HG03139 (cell line): ENCODE measurements around the gene GALNT10.
A peak's percentile ranks its signal among the peaks of the same experiment; 100 is the strongest.

Source experiments
- ATAC-seq: cut with Tn5 transposase; IDR thresholded peaks from one replicate; pipeline ENCODE4 v1.9.1; 2021; ENCODE audit not compliant: unreplicated experiment

The GALNT10 gene

GRCh38 chr5:154372661-154373060, 182.1 kb downstream of the GALNT10 start:
- no peak for ATAC-seq

DNA sequence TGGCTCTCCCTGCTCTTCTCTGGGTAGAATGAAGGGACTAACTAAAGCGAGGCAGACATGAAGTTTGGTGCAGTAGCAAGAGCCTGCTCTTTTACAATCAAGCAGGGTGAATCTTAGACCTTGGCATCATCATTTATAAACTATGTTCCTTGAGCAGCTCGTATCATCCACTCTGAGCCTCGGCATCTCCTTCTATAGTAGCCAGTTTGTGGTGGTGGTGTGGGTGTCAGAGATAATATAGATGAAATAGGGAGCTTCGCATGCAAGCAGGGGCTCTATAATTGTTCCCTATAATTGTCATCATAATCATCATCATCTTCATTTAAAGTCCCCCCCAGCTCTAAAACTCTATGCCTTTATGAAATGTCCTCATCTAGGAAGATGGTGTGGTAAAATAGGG, 182.8 kb downstream of the GALNT10 start:
- no peak for ATAC-seq

- no peak for ATAC-seq
Measured at GRCh38 chr5:154373729-154374179, 183.2 kb downstream of the GALNT10 start.

GRCh38 chr5:154374264-154374663, 183.7 kb downstream of the GALNT10 start:
- ATAC-seq = no peak

- no peak for ATAC-seq
Measured at GRCh38 chr5:154375329-154376008, 184.9 kb downstream of the GALNT10 start.

GRCh38 chr5:154376481-154376880, 185.9 kb downstream of the GALNT10 start:
- ATAC-seq = no peak

DNA sequence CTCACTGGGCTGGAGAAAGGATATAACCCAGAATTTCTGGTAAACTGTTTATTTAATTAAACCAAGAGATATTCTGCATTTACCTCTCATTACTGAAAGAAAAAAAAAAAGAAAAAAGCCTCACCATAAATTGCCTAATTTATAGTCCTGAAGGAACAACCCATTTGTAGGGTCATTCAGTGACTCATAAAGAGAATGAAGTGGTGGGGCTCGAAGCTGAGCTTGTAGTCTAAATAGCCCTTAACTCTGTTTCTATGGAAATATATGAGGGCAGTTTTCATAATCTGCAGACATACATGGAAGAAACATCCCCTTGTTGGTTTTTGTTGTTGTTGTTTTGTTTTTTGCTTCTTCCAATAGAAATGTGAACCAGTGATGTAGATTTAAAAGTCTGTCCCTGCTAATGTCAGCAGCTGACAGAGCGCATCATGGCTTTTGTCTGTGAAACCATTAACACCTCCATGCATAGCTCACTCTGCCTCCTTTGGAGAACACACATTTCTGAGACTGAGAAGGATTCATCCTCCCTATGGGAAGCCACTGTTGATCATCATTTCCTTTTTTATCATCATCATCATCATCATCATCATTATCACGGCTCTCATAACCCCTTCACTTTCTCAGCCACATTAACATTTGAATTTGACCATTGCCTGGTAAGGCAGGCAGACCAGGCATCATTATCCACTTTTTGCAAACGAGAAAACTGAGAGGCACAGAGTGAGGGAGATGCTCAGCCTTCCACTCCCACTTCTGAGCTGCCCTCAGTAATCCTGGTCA, 187.4 kb downstream of the GALNT10 start:
- ATAC-seq = no peak

DNA sequence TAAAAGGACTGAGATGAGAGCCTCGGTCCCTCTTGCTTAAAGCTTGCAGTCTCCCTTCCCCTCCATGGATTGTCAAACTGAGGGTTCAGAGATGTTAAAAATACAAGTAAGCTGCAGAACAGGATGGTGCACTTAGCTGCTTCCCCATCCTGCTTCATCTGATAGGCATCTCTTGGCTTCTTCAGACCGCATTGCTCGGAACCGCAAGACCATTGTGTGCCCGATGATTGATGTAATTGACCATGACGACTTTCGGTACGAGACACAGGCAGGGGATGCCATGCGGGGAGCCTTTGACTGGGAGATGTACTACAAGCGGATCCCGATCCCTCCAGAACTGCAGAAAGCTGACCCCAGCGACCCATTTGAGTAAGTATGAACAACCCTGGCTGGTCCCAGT, 189.7 kb downstream of the GALNT10 start:
- ATAC-seq = no peak

GRCh38 chr5:154384480-154385235, 194.1 kb downstream of the GALNT10 start:
- ATAC-seq = peak; percentile 98

GRCh38 chr5:154385236-154385512, 194.6 kb downstream of the GALNT10 start:
- no peak for ATAC-seq

DNA sequence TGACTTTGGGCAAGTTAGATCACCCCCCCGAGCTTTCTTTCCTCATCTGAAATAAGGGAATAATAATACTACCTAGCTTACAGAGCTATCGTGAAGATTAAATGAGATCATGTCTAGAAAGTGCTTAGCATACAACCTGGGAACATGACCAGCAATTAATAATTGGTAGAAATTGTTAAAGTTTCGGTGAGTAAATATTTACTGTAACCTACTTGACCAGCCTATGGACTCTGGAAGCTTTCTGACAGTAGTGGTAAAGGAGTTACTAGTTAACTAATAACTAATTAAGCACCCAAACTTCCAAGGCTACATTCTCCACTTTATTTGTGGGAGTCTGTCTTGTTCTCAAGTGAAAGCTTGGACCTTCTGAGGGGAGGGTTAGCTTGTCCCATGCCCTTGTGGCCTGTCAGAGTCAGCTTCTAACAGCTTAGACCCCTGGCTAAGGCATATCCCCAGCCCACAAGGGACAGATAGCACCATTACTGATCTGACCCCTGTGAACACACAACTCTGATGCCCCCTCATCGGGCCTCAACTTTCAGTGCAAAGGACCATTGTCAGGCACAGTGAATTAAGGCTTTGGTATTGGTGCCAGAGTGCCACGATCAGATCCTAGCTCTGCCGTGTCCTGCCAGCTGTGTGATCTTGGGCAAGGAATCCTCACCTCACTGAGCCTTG, 196.6 kb downstream of the GALNT10 start:
- no peak for ATAC-seq

DNA sequence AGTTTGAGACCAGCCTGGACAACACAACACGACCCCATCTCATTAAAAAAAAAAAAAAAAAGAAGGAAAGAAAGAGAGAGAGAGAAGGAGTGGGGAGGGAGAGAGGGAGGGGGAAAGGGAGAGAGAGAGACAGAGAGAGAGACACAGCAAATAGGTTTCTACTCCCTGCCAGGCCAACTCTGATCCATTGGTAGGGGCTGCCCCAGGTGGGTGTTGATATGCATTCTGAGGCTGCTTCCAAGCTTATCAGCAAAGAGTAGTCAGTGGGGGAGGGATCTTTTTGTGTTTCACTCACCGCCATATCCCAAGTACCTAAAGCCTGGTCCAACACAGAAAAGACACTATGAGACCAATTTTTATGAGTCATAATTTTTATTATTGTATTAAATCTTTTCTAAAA, 198.3 kb downstream of the GALNT10 start:
- ATAC-seq = no peak

- no peak for ATAC-seq
Measured at GRCh38 chr5:154390096-154390495, 199.6 kb downstream of the GALNT10 start.

GRCh38 chr5:154390746-154391359, 200.3 kb downstream of the GALNT10 start:
- no peak for ATAC-seq

GRCh38 chr5:154391788-154392187, 201.3 kb downstream of the GALNT10 start:
- ATAC-seq = no peak

DNA sequence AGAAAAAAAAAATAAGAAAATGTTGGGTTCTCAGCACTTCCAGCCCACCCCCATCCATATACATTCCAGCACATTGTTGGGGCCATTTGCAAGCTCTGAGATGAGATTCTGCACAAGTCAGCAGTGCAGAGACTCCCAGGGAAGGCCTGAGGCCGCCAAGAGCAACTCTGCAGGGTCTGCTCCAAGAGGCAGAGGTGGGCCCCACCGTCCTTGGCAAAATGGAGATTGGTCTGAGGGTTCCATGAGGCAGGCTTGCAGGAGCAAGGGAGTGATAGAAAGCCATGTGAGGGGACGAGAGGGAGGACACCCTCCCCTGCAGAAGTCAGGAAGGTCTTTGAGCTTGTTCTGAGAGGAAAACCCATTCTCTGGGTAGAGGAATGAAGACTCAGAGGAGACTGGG, 203.3 kb downstream of the GALNT10 start:
- ATAC-seq = no peak

GRCh38 chr5:154394307-154394706, 203.8 kb downstream of the GALNT10 start:
- no peak for ATAC-seq

DNA sequence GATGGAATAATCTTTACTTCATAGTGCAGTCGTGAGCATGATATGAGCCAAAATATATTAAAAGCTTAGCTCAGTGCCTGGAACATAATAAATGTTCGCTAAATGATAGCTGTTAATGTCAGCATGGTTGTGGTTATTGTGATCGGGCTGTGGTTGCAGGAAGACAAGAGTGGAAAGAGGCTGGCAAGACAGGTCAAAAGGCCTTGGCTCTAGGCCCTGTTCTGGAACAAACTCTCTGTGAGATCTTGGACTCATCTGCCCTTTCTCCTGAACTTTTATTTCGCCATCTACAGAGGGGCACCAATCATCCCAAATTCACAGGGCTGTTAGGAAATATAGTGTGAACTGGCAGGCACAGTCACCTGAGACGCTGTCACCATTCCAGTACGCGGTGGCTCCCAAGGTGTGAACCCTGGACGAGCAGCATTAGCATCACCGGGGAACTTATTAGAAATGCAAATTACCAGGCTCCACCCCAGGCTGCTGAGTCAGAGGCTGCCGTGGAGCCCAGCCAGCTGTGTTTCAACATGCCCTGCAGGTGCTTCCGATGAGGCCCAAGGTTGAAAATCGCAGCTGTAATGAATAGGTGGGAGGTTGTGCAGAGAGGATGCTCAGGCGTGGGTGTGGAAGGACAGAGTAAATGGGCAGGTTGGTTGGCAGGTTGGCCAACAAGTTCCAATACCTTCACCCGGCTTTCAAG, 205.0 kb downstream of the GALNT10 start:
- ATAC-seq = no peak

DNA sequence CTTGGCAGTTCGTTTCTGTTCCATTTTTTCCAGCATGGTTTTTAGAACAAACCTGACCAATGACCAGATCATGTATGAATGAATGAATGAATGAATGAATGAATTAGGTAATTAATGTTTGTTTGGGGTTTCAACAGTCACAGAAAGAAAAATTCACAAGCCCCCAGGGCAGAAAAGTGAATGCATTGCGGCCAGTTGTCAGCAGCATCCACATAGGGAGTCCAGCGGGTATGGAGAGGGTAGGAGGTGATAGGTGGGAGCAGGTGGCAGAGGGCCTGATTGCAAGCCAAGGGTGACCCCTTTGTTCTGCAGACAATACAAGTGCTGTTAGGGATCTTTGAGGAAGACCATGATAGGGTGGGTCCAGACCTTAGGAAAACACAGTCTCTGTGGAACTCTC, 205.6 kb downstream of the GALNT10 start:
- ATAC-seq = no peak

- ATAC-seq = no peak
Measured at GRCh38 chr5:154397652-154398406, 207.3 kb downstream of the GALNT10 start.
